Right lobe of liver (tissue), 6 donors: ENCODE data around the gene SLC5A6. TPM values are rescaled to one million over a fixed set of nuclear protein-coding genes. Genes with fewer than 3 reads are reported as not detected.
"Not testable (repeated sequence)": the region's sequence is repeated elsewhere in the genome, so short reads cannot be mapped to it uniquely, and the experiment has no call there.

Experiments
- ATAC-seq, 4 donors: fragments of 200-7000 bp; cut with Tn5 transposase; one replicate each; pipeline ENCODE4 v1.9.1; 2020; ENCODE audit warnings: mild to moderate bottlenecking in 4 of 4, moderate library complexity in 4 of 4
- DNase-seq, 3 donors: peaks; one replicate each; pipeline ENCODE4 v3.0.0-alpha.2; 2020
- H3K27ac ChIP-seq, 3 donors: fragments of 200-600 bp; one replicate each; pipeline ENCODE4 v1.8.0; 2022
- H3K27me3 ChIP-seq, 2 donors: fragments of 200-600 bp; one replicate each; pipeline ENCODE4 v1.8.0; 2022
- H3K36me3 ChIP-seq, 4 donors: fragments of 200-600 bp; sonication (generic) in 1 of 4; one replicate each; pipeline versions ENCODE4 v1.5.1 to v1.8.0; 2017 to 2022; ENCODE audit warnings: control low read depth in 1 of 4
- H3K4me1 ChIP-seq, 4 donors: fragments of 200-600 bp; sonication (generic) in 1 of 4; one replicate each; pipeline versions ENCODE4 v1.5.1 to v1.8.0; 2017 to 2022; ENCODE audit warnings: control low read depth in 1 of 4
- H3K4me3 ChIP-seq, 3 donors: fragments of 200-600 bp; one replicate each; pipeline ENCODE4 v1.8.0; 2022
- H3K9me3 ChIP-seq, 4 donors: fragments of 200-600 bp; sonication (generic) in 1 of 4; one replicate each; pipeline versions ENCODE4 v1.5.1 to v1.8.0; 2017 to 2022; ENCODE audit warnings: control low read depth in 1 of 4
- CTCF ChIP-seq, 4 donors: fragments of 200-600 bp in 3 of 4; fragments of 450-650 bp in 1 of 4; IDR thresholded peaks; one replicate each; pipeline versions ENCODE4 v1.5.1 to v1.8.0; 2016 to 2022; ENCODE audit warnings: antibody characterized with exemption in 4 of 4, mild to moderate bottlenecking in 2 of 4
- POLR2A ChIP-seq: fragments of 450-650 bp; IDR thresholded peaks from one replicate; pipeline ENCODE4 v1.6.1; 2017; ENCODE audit warnings: antibody characterized with exemption, mild to moderate bottlenecking
- WGBS: methylation state at CpG from one replicate; pipeline ENCODE4 v1.1.6; 2018; ENCODE audit warnings: low coverage, low lambda C conversion rate; ENCODE audit not compliant: insufficient coverage; ENCODE audit errors: missing lambda C conversion rate; 5-methylcytosine and 5-hydroxymethylcytosine counted together
- intact Hi-C, 2 donors: fragments of 100-400 bp; cut with DNase I; formaldehyde crosslinking; loops; one replicate each; pipeline versions ENCODE4 v1.11.2 to v1.14.1; 2022
- total RNA-seq, 6 experiments: library from RNA; depleted of rRNA in 2 of 6; stranded (reverse); fragments of >200 nt in 2 of 6; fragmentation: NEBNext Ultra II Directional in 3 of 6; extraction: Animal tissue kit (Norgen Biotek cat#: 25700) in 3 of 6; gene quantifications; one replicate each; pipeline versions ENCODE4 v1.1.0 to v1.2.4, GENCODE V29; 2016 to 2023
- donor health status: DM: no; HTN: yes; CAD: no.
- donor health status: DM: no; HTN: no; CAD: no.
- donor health status: DM: no; HTN: no; CAD: no.
- donor health status: DM: no; HTN: yes; CAD: no.
- donor health status: DM: no; HTN: yes; CAD: no.

The SLC5A6 gene
- total RNA-seq, 6 experiments from 2014 or later = 57.5 to 151 (median 90.3) TPM

DNA sequence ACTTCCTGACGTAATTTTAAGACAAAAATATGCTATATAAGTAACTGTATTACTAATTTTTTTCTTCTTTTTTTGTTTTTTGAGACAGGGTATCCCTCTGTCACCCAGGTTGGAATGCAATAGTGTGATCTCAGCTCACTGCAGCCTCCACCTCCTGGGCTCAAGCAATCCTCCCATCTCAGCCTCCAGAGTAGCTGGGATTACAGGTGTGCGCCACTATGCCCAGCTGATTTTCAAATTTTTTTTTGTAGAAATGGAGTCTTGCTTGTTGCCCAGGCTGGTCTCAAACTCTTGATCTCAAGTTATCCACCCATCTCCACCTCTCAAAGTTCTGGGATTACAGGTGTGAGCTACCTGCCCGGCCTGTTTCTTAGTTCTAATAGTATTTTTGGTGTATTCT lies 33.6 kb downstream of the SLC5A6 start:
- DNase-seq (no peak), ATAC-seq (no peak)
- H3K36me3 ChIP-seq = no peaks in the 10 kb centered on the region
- peaks cover 0 to 47% (median 25%) of the 10 kb centered on the region in 4 donors for H3K4me1 ChIP-seq
- TF ChIP-seq POLR2A (no peak), CTCF (IDR thresholded peaks at IDR 0.05) (no peak)
- intact Hi-C loops = no loop called here
- no peaks in the 10 kb centered on the region for H3K27me3 ChIP-seq
- H3K4me3 ChIP-seq = no peak overlapping the region
- H3K27ac ChIP-seq = peak overlapping the region; percentile 80 to 96 (median 95)
- H3K9me3 ChIP-seq = no peaks in the 10 kb centered on the region
- WGBS = 93% methylated on average over 3 of the region's 3 CpGs

- Histone ChIP-seq H3K4me3 (no peak overlapping the region), H3K36me3 (no peaks in the 10 kb centered on the region), H3K4me1 (peaks cover 0 to 46% (median 25%) of the 10 kb centered on the region in 4 donors), H3K27ac (peak overlapping the region; percentile 80 to 96 (median 95)), H3K9me3 (no peaks in the 10 kb centered on the region), H3K27me3 (no peaks in the 10 kb centered on the region)
- TF ChIP-seq POLR2A = peak; percentile 56
- TF ChIP-seq CTCF (IDR thresholded peaks at IDR 0.05) = no peak
- DNase-seq (peak in 2 of 3 donors; percentile 43 to 53), ATAC-seq (peak; percentile 48 to 77 (median 70))
- intact Hi-C loops = no loop called here
- 28% methylated on average over 13 of the region's 15 CpGs for WGBS
Measured at GRCh38 chr2:27177441-27178351, 34.4 kb downstream of the SLC5A6 start.

GRCh38 chr2:27175781-27176180 lies 36.3 kb downstream of the SLC5A6 start:
- H3K36me3 ChIP-seq, intact Hi-C loops, H3K9me3 ChIP-seq, H3K27me3 ChIP-seq, DNase-seq, H3K4me3 ChIP-seq, ATAC-seq: not testable (repeated sequence)
- Histone ChIP-seq H3K4me1 (peaks cover 0 to 46% (median 25%) of the 10 kb centered on the region in 4 donors), H3K27ac (peak overlapping the region in 1 of 3 donors; percentile 3)
- 89% methylated on average over 3 of the region's 4 CpGs for WGBS

DNA sequence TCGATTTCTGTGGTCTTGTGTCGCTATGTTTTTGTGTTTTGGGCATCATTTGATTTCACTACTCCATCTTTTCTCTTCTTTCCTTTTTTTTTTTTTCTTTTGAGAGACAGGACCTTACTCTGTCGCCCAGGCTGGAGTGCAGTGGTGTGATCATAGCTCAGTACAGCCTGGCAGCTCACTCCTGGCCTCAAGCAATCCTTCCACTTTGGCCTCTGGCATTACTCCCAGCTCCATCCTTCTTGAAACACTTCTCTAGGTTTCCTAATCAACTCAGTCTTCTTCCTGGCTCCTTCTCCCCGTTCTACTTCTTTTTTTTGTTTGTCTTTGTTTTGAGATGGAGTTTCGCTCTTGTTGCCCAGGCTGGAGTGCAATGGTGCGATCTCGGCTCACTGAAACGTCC lies 36.7 kb downstream of the SLC5A6 start:
- intact Hi-C loops = no loop called here

More for the DNA sequence above, 36.7 kb downstream of the SLC5A6 start:
- no peak overlapping the region for H3K4me3 ChIP-seq
- H3K27me3 ChIP-seq = no peaks in the 10 kb centered on the region
- no peak overlapping the region for H3K27ac ChIP-seq
- DNase-seq (no peak), ATAC-seq (no peak)
- H3K36me3 ChIP-seq = no peaks in the 10 kb centered on the region
- WGBS = 78% methylated on average over 8 of the region's 8 CpGs
- no peaks in the 10 kb centered on the region for H3K9me3 ChIP-seq
- TF ChIP-seq CTCF (IDR thresholded peaks at IDR 0.05) (no peak), POLR2A (no peak)
- H3K4me1 ChIP-seq = peaks cover 0 to 49% (median 25%) of the 10 kb centered on the region in 4 donors
